Activated T-cell treated with anti-CD3 and anti-CD28 coated beads for 48 hours (primary cell): Measurements from ENCODE around the gene DBP.
"Not testable (repeated sequence)": the region's sequence is repeated elsewhere in the genome, so short reads cannot be mapped to it uniquely, and the experiment has no call there.

Experiments used
- DNase-seq: peaks from one replicate; pipeline ENCODE4 v3.0.0-alpha.2; 2020; ENCODE audit warnings: low read depth

DBP gene

DNA sequence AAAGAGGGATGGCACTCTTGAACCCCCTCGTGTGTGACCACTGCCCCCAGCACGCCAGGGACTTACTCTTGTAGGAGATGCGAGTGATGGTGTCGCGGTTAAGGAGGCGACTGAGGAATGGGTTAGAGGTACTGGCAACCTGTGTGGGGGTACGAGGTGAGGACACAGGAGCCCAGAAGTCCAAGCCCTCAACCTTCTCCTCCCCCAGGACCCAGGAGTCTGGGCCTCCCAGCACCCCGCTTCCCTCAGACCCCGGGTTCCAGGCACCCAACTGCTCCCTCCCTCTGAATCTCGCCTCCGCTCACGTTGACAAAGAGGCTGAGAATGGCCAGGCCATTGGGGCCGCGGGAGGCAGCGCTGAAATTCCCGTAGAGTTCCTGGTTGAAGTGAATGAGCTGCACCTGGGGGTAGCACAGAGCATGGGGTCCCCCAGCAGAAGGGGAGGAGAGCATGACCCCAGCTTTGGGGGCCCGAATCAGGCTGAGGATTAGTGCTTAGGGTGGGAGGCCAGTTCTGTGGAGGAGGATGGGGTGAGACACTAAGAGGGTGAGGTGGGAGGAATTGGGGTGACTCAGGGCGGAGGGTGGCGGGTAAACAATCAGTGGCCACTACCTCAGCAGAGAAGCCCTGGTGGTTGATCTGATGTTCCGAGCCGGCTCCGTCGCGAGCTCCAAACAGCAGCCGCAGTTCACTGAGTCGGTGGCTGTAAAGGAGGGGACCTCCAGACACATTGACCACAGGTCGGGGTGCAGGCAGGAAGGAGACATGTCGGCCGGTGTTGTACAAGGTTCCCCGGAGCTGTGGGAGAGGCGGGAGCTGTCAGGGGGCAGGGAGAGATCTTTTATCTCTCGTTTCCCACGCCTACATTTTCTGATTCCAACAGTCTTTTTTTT is 2.5 kb upstream of the DBP start:
- DNase-seq: no peak

- no peak for DNase-seq
Measured at GRCh38 chr19:48638831-48639381, 1.7 kb upstream of the DBP start.

DNA sequence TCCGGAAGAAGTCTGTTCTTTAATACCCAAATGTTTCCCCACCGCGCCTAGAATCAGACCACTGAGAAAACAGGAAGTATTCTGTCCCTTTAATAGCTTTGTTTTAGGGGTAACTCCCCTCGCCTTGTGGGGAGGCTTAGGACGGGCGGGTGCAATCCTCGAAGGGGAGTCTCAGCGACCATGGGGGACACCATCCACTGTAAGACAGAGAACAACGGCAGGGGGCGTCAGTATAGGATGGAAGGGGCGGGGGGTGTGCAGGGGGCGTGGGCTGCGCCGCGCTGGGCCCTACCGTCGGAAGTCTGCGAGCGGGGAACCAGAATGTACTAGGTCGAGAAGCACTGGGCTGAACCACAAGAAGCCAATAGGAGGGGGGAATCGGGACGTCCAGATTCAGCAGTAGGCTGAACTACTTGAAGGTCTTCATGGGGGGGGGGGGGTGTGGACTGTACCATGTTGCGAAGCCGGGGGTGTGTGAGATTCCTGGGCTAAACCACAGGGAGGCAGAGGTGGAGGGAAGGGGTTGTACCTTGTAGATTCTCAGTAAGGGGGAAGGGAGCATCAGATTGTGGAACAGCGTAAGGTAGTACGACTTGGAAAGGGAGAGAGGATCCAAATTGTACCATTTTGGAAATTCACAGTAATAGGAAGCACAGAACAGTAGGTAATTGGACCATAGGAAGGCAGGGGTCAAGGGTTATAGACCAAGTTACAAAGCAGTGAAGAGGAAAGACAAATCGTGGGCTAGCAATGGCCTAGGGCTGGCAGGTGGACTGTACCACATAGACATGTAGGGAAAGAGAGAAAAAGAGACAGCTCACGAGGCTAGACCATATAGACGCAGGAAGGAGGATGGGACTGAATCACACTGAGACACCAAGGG is 1.0 kb upstream of the DBP start:
- no peak for DNase-seq

GRCh38 chr19:48637449-48637947 is 319 bp upstream of the DBP start:
- DNase-seq: peak; percentile 96

DNA sequence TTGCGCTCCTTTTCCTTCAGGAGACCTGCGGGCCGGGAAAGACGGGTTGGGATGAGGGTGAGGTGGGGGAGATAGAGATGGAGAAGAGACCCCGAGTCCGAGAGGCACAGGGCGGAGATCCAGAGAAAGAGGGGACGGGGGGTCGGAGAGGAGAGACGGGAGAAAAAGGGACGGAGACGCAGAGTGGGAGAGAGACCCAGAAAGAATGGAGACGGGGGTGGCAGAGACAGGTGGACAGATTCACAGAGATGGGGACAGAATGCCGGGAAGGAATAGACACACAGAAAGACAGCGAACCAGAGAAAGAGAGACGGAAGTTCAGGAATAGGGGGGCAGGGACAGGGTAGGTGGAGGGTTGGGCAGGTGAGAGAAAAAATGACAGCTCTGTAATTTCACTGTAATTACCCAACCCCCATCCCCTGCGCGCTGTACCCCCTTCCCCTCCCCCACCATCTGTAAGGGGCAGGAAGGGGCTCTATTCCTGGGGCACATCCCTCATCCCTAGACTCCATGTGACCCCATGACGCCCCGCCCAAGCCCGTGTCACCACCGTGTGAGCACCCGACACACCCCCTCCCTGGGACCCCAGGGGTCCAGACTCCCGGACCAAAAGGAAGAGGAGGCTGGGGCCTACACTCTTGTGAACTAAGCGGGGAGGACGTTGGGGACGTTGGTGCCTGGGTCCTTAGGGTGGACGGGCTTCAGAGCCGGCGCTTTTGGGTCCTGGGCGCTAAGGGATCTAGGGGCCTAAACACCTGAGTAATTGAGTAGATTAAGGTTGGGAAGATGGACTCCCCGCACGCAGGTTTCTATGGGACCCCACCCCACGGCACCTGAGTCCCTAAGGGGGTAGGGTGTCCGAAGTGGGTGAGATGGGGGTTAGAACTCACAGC is 967 bp downstream of the DBP start:
- no peak for DNase-seq

DNA sequence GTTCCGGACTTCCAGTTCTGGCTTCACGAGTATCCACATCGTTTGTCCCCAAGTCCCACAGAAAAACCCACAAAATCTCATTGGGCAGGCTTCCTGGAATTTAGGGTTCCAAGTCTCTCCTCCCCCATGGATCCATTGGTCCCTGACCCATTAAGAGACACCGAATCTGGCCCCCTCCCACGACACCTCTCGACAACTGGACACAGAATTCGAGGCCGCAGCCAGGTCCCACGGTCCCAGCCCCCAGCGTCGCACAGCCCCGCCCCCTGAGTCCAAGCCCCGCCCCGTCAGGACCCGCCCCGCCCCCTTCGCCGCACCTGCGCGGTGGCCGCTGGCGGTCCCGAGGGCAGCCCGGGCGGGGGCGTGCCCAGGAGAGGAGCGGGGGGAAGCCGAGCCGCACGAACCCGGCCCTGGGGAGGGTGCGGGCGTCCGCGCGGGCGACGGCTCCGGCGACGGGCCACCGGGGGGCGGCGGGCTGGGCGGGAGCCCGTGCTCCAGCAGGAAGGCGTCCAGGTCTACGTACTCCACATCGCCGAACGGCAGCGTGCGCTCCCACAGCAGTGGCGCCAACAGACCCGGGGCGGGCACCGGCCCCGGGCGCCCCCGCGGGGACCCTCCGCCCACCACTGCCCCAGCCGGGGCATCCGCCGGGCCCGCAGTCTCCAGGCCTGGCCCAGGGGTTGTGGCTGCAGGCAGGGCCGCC is 1.8 kb downstream of the DBP start:
- peak; percentile 73 for DNase-seq

- DNase-seq: peak; percentile 92
Measured at GRCh38 chr19:48634424-48635262, 2.5 kb downstream of the DBP start.

DNA sequence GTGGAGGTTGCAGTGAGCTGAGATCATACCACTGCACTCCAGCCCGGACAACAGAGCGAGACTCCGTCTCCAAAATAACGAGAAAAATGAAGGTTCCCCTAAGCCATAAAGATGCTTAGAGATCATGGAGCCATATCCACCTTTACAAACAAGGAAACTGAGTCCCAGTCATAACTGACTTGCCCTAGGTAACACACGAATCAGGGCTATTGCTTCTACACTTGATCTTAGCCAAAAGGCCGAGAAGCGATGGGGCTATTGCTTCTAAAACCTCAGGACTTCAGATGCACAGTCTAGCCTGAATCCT is 3.2 kb downstream of the DBP start:
- DNase-seq: no peak

DNA sequence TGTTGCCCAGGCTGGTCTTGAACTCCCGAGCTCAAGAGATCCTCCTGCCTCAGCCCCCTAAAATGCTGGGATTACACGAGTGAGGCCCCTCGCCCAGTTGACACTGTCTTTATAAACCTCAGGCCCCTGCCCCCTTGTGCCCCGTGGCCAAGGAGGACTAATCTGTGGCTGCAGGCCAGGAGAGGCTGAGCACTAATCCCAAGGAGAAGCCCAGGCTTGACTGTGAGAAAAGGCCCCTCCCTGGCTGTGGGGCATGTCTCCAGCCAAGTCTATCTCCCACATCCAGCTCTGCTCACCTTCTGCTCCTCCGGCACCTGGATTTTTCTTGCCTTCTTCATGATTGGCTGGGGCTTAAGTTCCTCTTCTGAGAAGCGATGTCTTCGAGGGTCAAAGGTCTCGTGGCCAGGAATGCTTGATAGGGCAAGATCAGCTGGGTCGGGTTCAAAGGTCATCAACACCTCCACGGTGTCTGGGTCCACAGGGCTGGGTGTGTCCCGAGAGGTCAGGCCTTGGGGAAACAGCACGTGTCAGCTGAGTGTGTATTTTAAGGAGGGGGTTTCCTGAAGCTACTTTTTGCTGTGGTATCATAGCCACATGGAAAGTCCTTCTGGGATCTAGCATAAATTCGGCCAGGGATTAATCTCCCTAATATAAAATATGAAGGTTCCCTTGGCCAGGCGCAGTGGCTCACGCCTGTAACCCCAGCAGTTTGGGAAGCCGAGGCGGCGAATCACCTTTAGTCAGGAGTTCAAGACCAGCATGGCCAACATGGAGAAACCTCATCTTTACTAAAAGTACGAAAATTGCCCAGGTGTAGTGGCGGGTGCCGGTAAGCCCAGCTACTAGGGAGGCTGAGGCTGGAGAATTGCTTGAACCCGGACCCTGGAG is 3.8 kb downstream of the DBP start:
- DNase-seq: no peak

- no peak for DNase-seq
Measured at GRCh38 chr19:48632692-48633147, 4.5 kb downstream of the DBP start.

DNA sequence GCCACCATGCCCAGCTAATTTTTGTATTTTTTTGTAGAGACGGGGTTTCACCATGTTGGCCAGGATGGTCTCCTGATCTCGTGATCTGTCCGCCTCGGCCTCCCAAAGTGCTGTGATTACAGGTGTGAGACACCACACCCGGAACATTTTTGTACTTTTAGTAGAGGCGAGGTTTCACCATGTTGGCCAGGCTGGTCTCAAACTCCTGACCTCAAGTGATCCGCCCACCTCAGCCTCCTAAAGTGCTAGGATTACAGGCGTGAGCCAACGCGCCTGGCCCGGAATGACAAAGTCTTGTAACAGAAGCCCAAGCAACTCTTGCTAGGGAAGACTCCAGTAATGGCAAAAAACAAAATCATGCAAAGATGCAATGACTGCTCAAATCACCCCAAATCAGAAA is 4.9 kb downstream of the DBP start:
- DNase-seq: not testable (repeated sequence)

GRCh38 chr19:48631225-48631624 is 6.0 kb downstream of the DBP start:
- DNase-seq: no peak

GRCh38 chr19:48630296-48631063 is 6.7 kb downstream of the DBP start:
- DNase-seq: no peak

- DNase-seq: no peak
Measured at GRCh38 chr19:48629599-48630295, 7.4 kb downstream of the DBP start.

- DNase-seq: no peak
Measured at GRCh38 chr19:48629297-48629598, 7.9 kb downstream of the DBP start.

DNA sequence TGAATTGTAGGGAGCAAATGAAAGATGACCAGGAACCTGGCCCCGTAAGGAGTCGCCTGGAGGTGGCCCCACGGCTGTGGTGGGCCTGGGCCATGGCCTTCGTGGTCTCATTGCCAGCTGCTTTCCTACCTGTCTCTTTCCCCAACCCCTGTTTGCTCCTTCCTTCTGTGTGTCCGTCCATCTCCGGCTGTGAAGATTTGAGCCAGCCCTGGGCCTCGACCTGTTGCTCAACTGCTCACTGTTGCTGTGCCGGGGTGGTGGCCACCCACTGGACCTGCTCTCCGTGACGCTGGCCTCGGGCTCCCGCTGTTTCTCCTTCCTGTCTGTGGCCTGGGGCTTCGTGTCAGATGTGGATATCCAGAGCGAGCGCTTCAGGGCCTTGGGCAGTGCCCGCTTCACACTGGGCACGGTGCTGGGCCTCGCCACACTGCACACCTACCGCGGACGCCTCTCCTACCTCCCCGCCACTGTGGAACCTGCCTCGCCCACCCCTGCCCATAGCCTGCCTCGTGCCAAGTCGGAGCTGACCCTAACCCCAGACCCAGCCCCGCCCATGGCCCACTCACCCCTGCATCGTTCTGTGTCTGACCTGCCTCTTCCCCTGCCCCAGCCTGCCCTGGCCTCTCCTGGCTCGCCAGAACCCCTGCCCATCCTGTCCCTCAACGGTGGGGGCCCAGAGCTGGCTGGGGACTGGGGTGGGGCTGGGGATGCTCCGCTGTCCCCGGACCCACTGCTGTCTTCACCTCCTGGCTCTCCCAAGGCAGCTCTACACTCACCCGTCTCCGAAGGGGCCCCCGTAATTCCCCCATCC is 8.5 kb downstream of the DBP start:
- no peak for DNase-seq

DNA sequence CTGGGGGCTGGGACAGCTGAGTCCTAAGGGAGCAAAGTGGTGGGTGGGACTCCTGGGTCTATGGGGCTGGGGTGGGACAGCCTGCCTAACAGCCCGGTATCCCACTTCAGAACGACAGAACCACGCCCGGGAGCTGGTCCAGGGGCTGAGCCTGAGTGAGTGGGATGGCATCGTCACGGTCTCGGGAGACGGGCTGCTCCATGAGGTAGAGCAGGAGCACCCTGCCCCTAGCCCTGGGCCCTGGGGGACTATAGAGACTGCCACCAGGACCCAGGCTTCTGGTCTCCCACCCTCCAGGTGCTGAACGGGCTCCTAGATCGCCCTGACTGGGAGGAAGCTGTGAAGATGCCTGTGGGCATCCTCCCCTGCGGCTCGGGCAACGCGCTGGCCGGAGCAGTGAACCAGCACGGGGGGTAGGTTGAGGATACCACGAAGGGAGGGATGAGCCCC is 9.3 kb downstream of the DBP start:
- DNase-seq: no peak
